NCI-H2171 (cell line): ENCODE data around the gene SLC5A2.
"Not testable (repeated sequence)": the region's sequence is repeated elsewhere in the genome, so short reads cannot be mapped to it uniquely, and the experiment has no call there.

Experiments
- DNase-seq: peaks from one replicate; lab custom pipeline; 2025; lab: John Stamatoyannopoulos, UW

SLC5A2 gene

GRCh38 chr16:31498493-31498892, 15.6 kb downstream of the SLC5A2 start:
- DNase-seq, result no peak

GRCh38 chr16:31499928-31500327, 17.0 kb downstream of the SLC5A2 start:
- no peak for DNase-seq

GRCh38 chr16:31501226-31501965, 18.5 kb downstream of the SLC5A2 start:
- no peak for DNase-seq

- no peak for DNase-seq
These were observed 19.0 kb downstream of the SLC5A2 start for GRCh38 chr16:31501966-31502348.

- DNase-seq, result no peak
These were observed 20.1 kb downstream of the SLC5A2 start for GRCh38 chr16:31502981-31503380.

- not testable (repeated sequence) for DNase-seq
These were observed 20.6 kb downstream of the SLC5A2 start for GRCh38 chr16:31503555-31503954.

GRCh38 chr16:31504159-31504558, 21.2 kb downstream of the SLC5A2 start:
- no peak for DNase-seq

GRCh38 chr16:31505483-31505882, 22.6 kb downstream of the SLC5A2 start:
- DNase-seq, result no peak

- no peak for DNase-seq
These were observed 24.6 kb downstream of the SLC5A2 start for GRCh38 chr16:31507617-31507928.

- peak; percentile 85 for DNase-seq
These were observed 25.2 kb downstream of the SLC5A2 start, which contains the start of gene RUSF1 for GRCh38 chr16:31507929-31508705. Gene RUSF1, minus strand, starts transcription at chr16:31508391. Its CDS starts 18 bp downstream, at chr16:31508373.

- no peak for DNase-seq
These were observed 25.8 kb downstream of the SLC5A2 start for GRCh38 chr16:31508706-31509195.

- no peak for DNase-seq
These were observed 30.2 kb downstream of the SLC5A2 start for GRCh38 chr16:31513126-31513525.

GRCh38 chr16:31513884-31514283, 31.0 kb downstream of the SLC5A2 start:
- no peak for DNase-seq

- DNase-seq, result no peak
These were observed 35.0 kb downstream of the SLC5A2 start for GRCh38 chr16:31517800-31518402.

- DNase-seq, result no peak
These were observed 37.0 kb downstream of the SLC5A2 start for GRCh38 chr16:31519759-31520431.

- DNase-seq, result no peak
These were observed 38.4 kb downstream of the SLC5A2 start for GRCh38 chr16:31521368-31521767.

- DNase-seq, result no peak
These were observed 39.1 kb downstream of the SLC5A2 start for GRCh38 chr16:31522071-31522470.

- not testable (repeated sequence) for DNase-seq
These were observed 40.8 kb downstream of the SLC5A2 start for GRCh38 chr16:31523768-31524167.

GRCh38 chr16:31525113-31525512, 42.2 kb downstream of the SLC5A2 start:
- no peak for DNase-seq

GRCh38 chr16:31527734-31528274, 44.9 kb downstream of the SLC5A2 start, which contains the start of gene AHSP:
Gene AHSP, plus strand, starts transcription at chr16:31527900. Its CDS starts 240 bp downstream, at chr16:31528140.
- DNase-seq, result no peak

- DNase-seq, result no peak
These were observed 45.7 kb downstream of the SLC5A2 start for GRCh38 chr16:31528523-31529107.
